H1 (cell line): Measurements from ENCODE around the gene FAM120A. TPM values are rescaled to one million over a fixed set of nuclear protein-coding genes. Genes with fewer than 3 reads are reported as not detected.

Source experiments
- CEBPB ChIP-seq: IDR thresholded peaks from 2 replicates; pipeline ENCODE4 v1.6.1; 2012; ENCODE audit warnings: low read depth, low read length
- CHD7 ChIP-seq: fragments of 300-600 bp; sonication (generic); IDR thresholded peaks from 2 replicates; pipeline ENCODE4 v1.7.1; 2012; ENCODE audit warnings: low read length, moderate library complexity, mild to moderate bottlenecking, inconsistent platforms; ENCODE audit not compliant: insufficient replicate concordance
- KDM1A ChIP-seq: fragments of 200-600, 300-600 bp; sonication (generic); IDR thresholded peaks from 2 replicates; pipeline ENCODE4 v1.7.1; 2016; ENCODE audit warnings: mild to moderate bottlenecking, low read length, borderline replicate concordance
- POLR2AphosphoS5 ChIP-seq: IDR thresholded peaks from 2 replicates; pipeline ENCODE4 v1.6.1; 2011; ENCODE audit warnings: low read depth, low read length
- YY1 ChIP-seq: IDR thresholded peaks from 2 replicates; pipeline ENCODE4 v1.6.1; 2011; ENCODE audit warnings: low read depth, mild to moderate bottlenecking, low read length
- polyA plus RNA-seq, 7 experiments: library from polyadenylated mRNA; depleted of rRNA in 3 of 7; stranded (reverse) in 5 of 7; unstranded in 2 of 7; fragments of >200 nt in 5 of 7; fragments of 200-250 nt in 2 of 7; gene quantifications; 1 replicate in 5 of 7; 2 replicates in 1 of 7; 4 replicates in 1 of 7; pipeline versions ENCODE4 v1.2.1 to v1.2.3, GENCODE V29; 2011 to 2013; ENCODE audit warnings: missing spikeins in 2 of 7, mixed read lengths in 2 of 7
- total RNA-seq: library from RNA; stranded (reverse); fragmentation: NEBNext Ultra II Directional; extraction: Animal tissue kit (Norgen Biotek cat#: 25700); gene quantifications from 2 replicates; pipeline ENCODE4 v1.2.1, GENCODE V29; 2021

The FAM120A gene
- total and polyA plus RNA-seq, 2 of the 8 experiments (the other 6 are each of a cell fraction or from before 2014, with no cell fraction given), result 24.9 to 54.7 TPM

GRCh38 chr9:93562157-93562556 is 110.7 kb downstream of the FAM120A start (continued):
- TF ChIP-seq CHD7, result no peak
- no peak for TF ChIP-seq YY1
- TF ChIP-seq POLR2AphosphoS5, result no peak
- TF ChIP-seq KDM1A, result no peak
- no peak for TF ChIP-seq CEBPB
